Osteoblast (primary cell): ENCODE results near the gene EPHA7. TPM values are rescaled to one million over a fixed set of nuclear protein-coding genes. Genes with fewer than 3 reads are reported as not detected.

Experiments used
- DNase-seq: peaks from one replicate; pipeline ENCODE4 v3.0.0; 2011; ENCODE audit warnings: low spot score, mixed read lengths; ENCODE audit not compliant: insufficient read length; ENCODE audit errors: missing footprints
- H2AFZ ChIP-seq: 2 replicates; pipeline ENCODE4 v1.6.0; 2011; ENCODE audit warnings: mild to moderate bottlenecking, low read length
- H3K27ac ChIP-seq: 2 replicates; pipeline ENCODE4 v1.5.1; 2011; ENCODE audit warnings: mild to moderate bottlenecking, low read depth, low read length, moderate library complexity
- H3K27me3 ChIP-seq: 2 replicates; pipeline ENCODE4 v1.6.0; 2012; ENCODE audit warnings: mild to moderate bottlenecking, control low read depth, inconsistent platforms, low read length, moderate library complexity; ENCODE audit not compliant: insufficient read depth
- H3K36me3 ChIP-seq: 2 replicates; pipeline ENCODE4 v1.5.1; 2011; ENCODE audit warnings: mild to moderate bottlenecking, low read length, control low read depth, moderate library complexity; ENCODE audit not compliant: insufficient read depth
- H3K4me1 ChIP-seq: 2 replicates; pipeline ENCODE4 v1.5.1; 2011; ENCODE audit warnings: mild to moderate bottlenecking, low read length, control low read depth, moderate library complexity; ENCODE audit not compliant: insufficient read depth
- H3K4me2 ChIP-seq: 2 replicates; pipeline ENCODE4 v1.6.0; 2011; ENCODE audit warnings: mild to moderate bottlenecking, low read length; ENCODE audit not compliant: insufficient read depth
- H3K4me3 ChIP-seq: fragments of 200-600 bp; sonication (generic); 3 replicates; pipeline ENCODE4 v1.5.1; 2012; ENCODE audit warnings: mild to moderate bottlenecking, low read length, inconsistent platforms; ENCODE audit not compliant: insufficient read depth
- H3K79me2 ChIP-seq: 2 replicates; pipeline ENCODE4 v1.6.0; 2012; ENCODE audit warnings: mild to moderate bottlenecking, low read length, control low read depth, inconsistent platforms; ENCODE audit not compliant: insufficient read depth
- H3K9me3 ChIP-seq: 2 replicates; pipeline ENCODE4 v1.5.1; 2011; ENCODE audit warnings: low read depth, low read length, control low read depth
- H4K20me1 ChIP-seq: 2 replicates; pipeline ENCODE4 v1.6.0; 2012; ENCODE audit warnings: mild to moderate bottlenecking, low read length, control low read depth; ENCODE audit not compliant: insufficient read depth
- CTCF ChIP-seq: IDR thresholded peaks from 2 replicates; pipeline ENCODE4 v1.5.1; 2011; ENCODE audit warnings: mild to moderate bottlenecking, low read depth, low read length, moderate library complexity; ENCODE audit errors: extremely low read depth
- total RNA-seq: library from RNA; depleted of rRNA; stranded (reverse); fragments of >200 nt; gene quantifications from 2 replicates; pipeline ENCODE4 v1.2.3, GENCODE V29; 2012

Gene EPHA7
- total RNA-seq, 1 donor, result not detected

- no peaks in the 10 kb centered on the region for H4K20me1 ChIP-seq
- no peaks in the 10 kb centered on the region for H3K4me1 ChIP-seq
- H3K4me3 ChIP-seq, result no peak overlapping the region
- H3K79me2 ChIP-seq, result no peaks in the 10 kb centered on the region
- TF ChIP-seq CTCF, result no peak
- H3K27me3 ChIP-seq, result no peaks in the 10 kb centered on the region
- DNase-seq, result no peak
- no peak overlapping the region for H2AFZ ChIP-seq
- no peak overlapping the region for H3K27ac ChIP-seq
- no peaks in the 10 kb centered on the region for H3K36me3 ChIP-seq
- no peak overlapping the region for H3K4me2 ChIP-seq
- peaks cover 3% of the 10 kb centered on the region for H3K9me3 ChIP-seq
Observed at GRCh38 chr6:93272896-93273295, 146.5 kb downstream of the EPHA7 start.

GRCh38 chr6:93272211-93272610 is 147.1 kb downstream of the EPHA7 start:
- Histone ChIP-seq H4K20me1 (no peaks in the 10 kb centered on the region), H3K4me2 (no peak overlapping the region), H3K27ac (no peak overlapping the region), H2AFZ (no peak overlapping the region), H3K27me3 (no peaks in the 10 kb centered on the region), H3K9me3 (peaks cover 3% of the 10 kb centered on the region), H3K4me1 (no peaks in the 10 kb centered on the region), H3K79me2 (no peaks in the 10 kb centered on the region), H3K36me3 (no peaks in the 10 kb centered on the region), H3K4me3 (no peak overlapping the region)
- TF ChIP-seq CTCF, result no peak
- DNase-seq, result no peak

- Histone ChIP-seq H3K4me3 (no peak overlapping the region), H3K9me3 (no peaks in the 10 kb centered on the region), H3K4me2 (no peak overlapping the region), H3K27me3 (no peaks in the 10 kb centered on the region), H3K4me1 (no peaks in the 10 kb centered on the region), H3K79me2 (no peaks in the 10 kb centered on the region), H3K36me3 (no peaks in the 10 kb centered on the region), H4K20me1 (no peaks in the 10 kb centered on the region), H2AFZ (no peak overlapping the region), H3K27ac (no peak overlapping the region)
- no peak for DNase-seq
- no peak for TF ChIP-seq CTCF
Observed at GRCh38 chr6:93266116-93266817, 153.1 kb downstream of the EPHA7 start.

GRCh38 chr6:93260881-93261280 is 158.5 kb downstream of the EPHA7 start:
- H4K20me1 ChIP-seq, result no peaks in the 10 kb centered on the region
- H3K4me3 ChIP-seq, result no peak overlapping the region
- no peaks in the 10 kb centered on the region for H3K36me3 ChIP-seq
- H3K9me3 ChIP-seq, result peaks cover 2% of the 10 kb centered on the region
- no peak overlapping the region for H3K4me2 ChIP-seq
- H2AFZ ChIP-seq, result no peak overlapping the region
- DNase-seq, result no peak
- no peak overlapping the region for H3K27ac ChIP-seq
- no peaks in the 10 kb centered on the region for H3K27me3 ChIP-seq
- H3K4me1 ChIP-seq, result no peaks in the 10 kb centered on the region
- no peak for TF ChIP-seq CTCF
- H3K79me2 ChIP-seq, result no peaks in the 10 kb centered on the region
